ENCODE results near the gene COL17A1. TPM values are rescaled to one million over a fixed set of nuclear protein-coding genes. Genes with fewer than 3 reads are reported as not detected.
A peak's percentile ranks its signal among the peaks of the same experiment; 100 is the strongest.

The COL17A1 gene
- total and polyA plus RNA-seq, 2 of the 13 experiments (the other 11 are each of a cell fraction or from before 2014, with no cell fraction given) = 0.03 TPM; not detected in 1

GRCh38 chr10:104121485-104122224 is 36.0 kb upstream of the COL17A1 start, which contains the start of gene SFR1 (continued):
- TF ChIP-seq PBX3 (CRISPR knock-in tag; IDR thresholded peaks at IDR 0.05; ENCODE audit: borderline replicate concordance) = no peak
- TF ChIP-seq MED8 (CRISPR knock-in tag; IDR thresholded peaks at IDR 0.05; ENCODE audit: insufficient replicate concordance) = peak; percentile 72
- TF ChIP-seq KMT2A (CRISPR knock-in tag; IDR thresholded peaks at IDR 0.05) = peak; percentile 87
- TF ChIP-seq ZNF740 (CRISPR knock-in tag; IDR thresholded peaks at IDR 0.05) = no peak
- no peak for TF ChIP-seq FOXP1 (IDR thresholded peaks at IDR 0.05)
- TF ChIP-seq FOXP1 (CRISPR knock-in tag; IDR thresholded peaks at IDR 0.05) = no peak; the same call in 1 of the 2 replicates
- no peak for TF ChIP-seq NR2C2 (CRISPR knock-in tag; IDR thresholded peaks at IDR 0.05; ENCODE audit: borderline replicate concordance)
- 0 out of 2 replicates have a peak, but pooled peaks have one; percentile 84 for TF ChIP-seq SMAD1 (CRISPR knock-in tag; IDR thresholded peaks at IDR 0.05; ENCODE audit: borderline replicate concordance, low read depth)
- TF ChIP-seq TEAD3 (CRISPR knock-in tag; optimal IDR thresholded peaks at IDR 0.05; ENCODE audit: borderline replicate concordance) = peak; percentile 93
- TF ChIP-seq FOXM1 (CRISPR knock-in tag; IDR thresholded peaks at IDR 0.05) = no peak
- TF ChIP-seq ZNF207 (IDR thresholded peaks at IDR 0.05; ENCODE audit: borderline replicate concordance) = no peak
- TF ChIP-seq ARID2 (CRISPR knock-in tag; IDR thresholded peaks at IDR 0.05; ENCODE audit: borderline replicate concordance) = no peak
- TF ChIP-seq TEAD2 (CRISPR knock-in tag; IDR thresholded peaks at IDR 0.05) = no peak
- peak; percentile 70; the same call in 1 of the 2 replicates for TF ChIP-seq MTERF4 (CRISPR knock-in tag; IDR thresholded peaks at IDR 0.05)
- peak; percentile 67; the same call in 1 of the 2 replicates for TF ChIP-seq ZNF451 (CRISPR knock-in tag; IDR thresholded peaks at IDR 0.05)
- TF ChIP-seq AGO2 (optimal IDR thresholded peaks at IDR 0.05; ENCODE audit: low read depth, low read length) = peak; percentile 22
- TF ChIP-seq STAG1 (CRISPR knock-in tag; IDR thresholded peaks at IDR 0.05) = peak; percentile 41; the same call in 1 of the 2 replicates
- TF ChIP-seq ZNF224 (CRISPR knock-in tag; IDR thresholded peaks at IDR 0.05) = peak; percentile 65; the same call in 1 of the 2 replicates
- TF ChIP-seq TP53 (CRISPR knock-in tag; conservative IDR thresholded peaks at IDR 0.05) = no peak
- TF ChIP-seq ZNF670 (CRISPR knock-in tag; IDR thresholded peaks at IDR 0.05; ENCODE audit: borderline replicate concordance) = peak; percentile 85
- peak; percentile 52; the same call in 1 of the 2 replicates for TF ChIP-seq ZBTB25 (CRISPR knock-in tag; IDR thresholded peaks at IDR 0.05)
- no peak for TF ChIP-seq HNF1A (IDR thresholded peaks at IDR 0.05; ENCODE audit: low read depth)
- TF ChIP-seq HNF1A (CRISPR knock-in tag; IDR thresholded peaks at IDR 0.05; ENCODE audit: borderline replicate concordance) = no peak; the same call in 1 of the 2 replicates
